ENCODE measurements around the gene FDXR.
"Not testable (repeated sequence)": the region's sequence is repeated elsewhere in the genome, so short reads cannot be mapped to it uniquely, and the experiment has no call there.

FDXR gene

DNA sequence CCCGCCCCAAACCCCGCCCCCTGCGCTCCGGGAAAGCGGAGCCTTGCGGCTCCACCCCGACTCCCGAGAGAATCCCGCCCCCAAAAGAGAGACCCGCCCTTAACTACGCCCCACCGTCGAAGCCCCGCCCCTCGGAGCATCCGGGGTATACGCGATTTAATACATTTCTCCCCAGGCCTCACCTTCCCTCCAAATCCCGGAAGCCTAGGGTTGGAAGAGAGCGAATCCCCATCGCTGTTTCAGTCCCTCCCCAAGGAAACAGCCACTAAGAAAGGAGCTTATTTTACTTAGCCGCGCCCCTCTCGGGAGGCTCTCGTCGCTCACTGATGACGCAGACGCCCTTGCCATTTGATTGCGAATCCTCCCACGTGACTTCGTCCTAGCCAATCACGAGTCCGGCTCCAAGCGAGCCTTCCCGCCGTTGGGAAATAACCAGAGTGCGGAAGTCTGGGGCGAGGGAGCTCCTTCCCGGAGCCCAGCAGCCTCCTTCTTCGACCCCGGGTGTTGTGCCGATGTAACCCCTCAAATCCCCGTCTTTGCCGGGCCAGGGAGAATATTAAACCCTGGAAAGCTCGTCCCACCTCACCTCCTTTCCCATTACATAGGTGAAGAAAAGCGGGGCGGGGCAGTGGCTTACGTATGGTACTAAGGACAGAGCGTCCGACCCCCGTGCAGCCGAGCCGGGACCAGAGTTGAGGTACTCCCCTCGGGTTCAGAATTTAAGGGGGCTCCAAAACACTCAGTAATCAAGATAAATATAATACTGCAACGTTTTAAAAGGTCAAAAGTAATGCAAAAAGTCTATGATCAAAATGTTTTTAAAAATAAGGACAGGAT, 461 bp upstream of the FDXR start:
- in situ Hi-C loops (cut with HindIII; ENCODE audit: low sequenced_read_pairs), result no loop called here

DNA sequence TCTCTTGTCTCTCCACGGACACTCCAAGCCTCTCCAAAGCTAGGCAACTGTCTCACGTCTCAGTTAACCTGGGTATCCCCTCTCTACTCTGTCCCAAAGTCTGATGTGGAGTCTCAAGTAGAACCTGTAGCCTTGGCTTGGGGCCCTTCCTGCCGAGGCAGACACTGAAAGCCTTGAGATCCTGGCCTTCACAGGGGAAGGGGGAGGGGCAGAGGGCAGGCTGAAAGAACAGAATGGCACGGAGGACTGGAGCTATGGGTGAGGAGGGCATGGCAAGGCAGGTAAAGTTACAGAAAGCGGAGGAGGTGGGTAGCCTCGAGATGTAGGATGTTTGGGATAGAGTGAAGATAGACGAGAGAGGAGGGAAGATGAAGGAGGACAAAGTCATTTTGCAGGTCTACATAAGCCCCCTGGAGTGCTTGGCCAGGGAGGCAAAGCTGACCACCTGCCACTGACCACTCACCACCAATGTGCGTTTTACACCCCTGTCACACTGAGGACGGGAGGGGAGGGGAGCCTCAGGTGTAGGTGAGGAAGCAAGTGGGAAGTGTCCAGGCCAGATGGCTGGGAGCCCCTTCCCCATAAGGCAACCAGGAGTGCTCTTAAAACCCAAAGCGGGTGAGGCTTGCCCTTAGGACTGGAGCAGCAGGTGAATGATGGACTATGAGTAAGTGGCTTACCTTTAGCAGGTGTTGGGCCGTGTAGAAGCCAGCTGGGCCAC, 1.3 kb downstream of the FDXR start:
- in situ Hi-C loops (cut with HindIII; ENCODE audit: low sequenced_read_pairs), result no loop called here

GRCh38 chr17:74870512-74870911, 2.3 kb downstream of the FDXR start:
- in situ Hi-C loops (cut with HindIII; ENCODE audit: low sequenced_read_pairs), result no loop called here

DNA sequence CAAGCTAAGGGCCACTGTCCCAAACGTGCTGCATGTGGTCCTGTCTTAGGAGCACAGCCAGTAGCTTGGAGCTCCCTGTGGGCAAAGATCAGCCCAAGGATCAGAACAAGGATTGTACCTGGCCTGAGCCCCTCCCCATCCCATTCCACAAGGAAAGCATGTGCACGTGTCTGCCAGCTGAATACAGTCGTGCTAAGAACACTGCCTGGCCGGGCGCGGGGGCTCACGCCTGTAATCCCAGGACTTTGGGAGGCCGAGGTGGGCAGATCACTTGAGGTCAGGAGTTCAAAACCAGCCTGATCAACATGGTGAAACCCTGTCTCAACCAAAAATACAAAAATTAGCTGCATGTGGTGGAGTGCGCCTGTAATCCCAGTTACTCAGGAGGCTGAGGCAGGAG, 2.8 kb downstream of the FDXR start:
- in situ Hi-C loops (cut with HindIII; ENCODE audit: low sequenced_read_pairs), result not testable (repeated sequence)

GRCh38 chr17:74868908-74869255, 3.9 kb downstream of the FDXR start:
- in situ Hi-C loops (cut with HindIII; ENCODE audit: low sequenced_read_pairs), result no loop called here

GRCh38 chr17:74868251-74868907, 4.4 kb downstream of the FDXR start:
- in situ Hi-C loops (cut with HindIII; ENCODE audit: low sequenced_read_pairs), result no loop called here

DNA sequence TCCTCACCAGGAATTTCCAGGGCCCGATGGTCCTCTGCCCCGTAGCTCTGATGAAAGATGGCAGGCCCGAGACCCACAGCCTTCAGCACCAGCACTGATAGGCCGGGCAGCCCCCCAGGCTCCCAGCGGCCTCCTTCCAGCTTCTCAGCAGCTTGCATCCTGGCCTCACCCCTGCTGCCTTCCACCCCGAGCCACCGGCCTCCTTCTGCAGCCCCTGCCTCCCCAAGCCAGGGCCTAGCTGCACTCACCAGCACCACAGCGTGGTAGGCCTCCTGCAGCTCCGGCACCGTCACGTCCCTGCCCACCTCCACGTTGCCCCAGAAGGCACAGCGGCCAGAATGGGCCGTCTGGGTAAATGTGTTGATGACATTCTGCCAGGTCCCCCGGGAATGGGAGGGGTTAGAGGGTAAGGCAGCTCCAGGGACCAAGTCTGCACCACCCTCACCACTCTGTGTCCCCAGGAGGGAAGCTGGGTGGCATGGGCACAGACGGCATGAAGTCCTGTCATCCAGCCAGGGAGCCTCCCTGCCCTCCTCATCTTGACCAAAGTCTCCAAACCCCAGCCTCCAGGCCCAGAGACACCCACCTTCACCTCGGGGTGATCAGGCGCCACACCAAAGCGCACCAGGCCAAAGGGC, 6.5 kb downstream of the FDXR start:
- in situ Hi-C loops (cut with HindIII; ENCODE audit: low sequenced_read_pairs), result no loop called here

DNA sequence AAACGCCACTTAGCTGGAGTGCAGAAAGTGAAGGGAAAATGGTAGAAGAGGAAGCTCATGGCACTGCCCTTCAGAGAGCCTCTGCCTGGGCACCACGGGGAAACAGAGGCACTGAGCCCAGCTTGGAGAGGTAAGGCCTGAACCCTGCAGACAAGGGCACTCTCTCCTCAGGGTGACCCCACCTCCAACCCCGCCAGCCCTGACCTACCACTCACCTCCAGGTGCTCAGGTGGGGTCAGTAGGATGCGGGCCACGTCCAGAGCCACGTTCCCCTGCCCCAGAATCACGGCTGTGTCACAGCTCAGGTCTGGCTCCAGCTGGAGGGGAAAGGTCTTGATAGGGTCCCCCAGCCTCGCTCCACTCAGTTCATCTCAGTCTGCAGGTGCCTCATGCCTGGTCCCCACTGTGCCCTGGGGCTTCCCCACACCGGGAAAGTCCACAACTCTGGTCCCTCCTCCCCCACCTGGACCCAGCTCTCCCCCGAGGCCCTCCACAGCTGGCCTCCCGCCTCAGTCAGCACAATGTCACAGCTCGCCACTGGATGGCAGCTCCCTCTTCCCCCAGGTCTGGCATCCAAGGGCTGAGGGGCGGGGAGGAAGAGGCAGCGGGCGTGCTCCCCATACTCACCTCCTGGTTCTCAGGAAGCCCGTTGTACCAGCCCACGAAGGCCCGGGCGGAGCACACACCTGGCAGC, 7.1 kb downstream of the FDXR start:
- in situ Hi-C loops (cut with HindIII; ENCODE audit: low sequenced_read_pairs), result no loop called here

DNA sequence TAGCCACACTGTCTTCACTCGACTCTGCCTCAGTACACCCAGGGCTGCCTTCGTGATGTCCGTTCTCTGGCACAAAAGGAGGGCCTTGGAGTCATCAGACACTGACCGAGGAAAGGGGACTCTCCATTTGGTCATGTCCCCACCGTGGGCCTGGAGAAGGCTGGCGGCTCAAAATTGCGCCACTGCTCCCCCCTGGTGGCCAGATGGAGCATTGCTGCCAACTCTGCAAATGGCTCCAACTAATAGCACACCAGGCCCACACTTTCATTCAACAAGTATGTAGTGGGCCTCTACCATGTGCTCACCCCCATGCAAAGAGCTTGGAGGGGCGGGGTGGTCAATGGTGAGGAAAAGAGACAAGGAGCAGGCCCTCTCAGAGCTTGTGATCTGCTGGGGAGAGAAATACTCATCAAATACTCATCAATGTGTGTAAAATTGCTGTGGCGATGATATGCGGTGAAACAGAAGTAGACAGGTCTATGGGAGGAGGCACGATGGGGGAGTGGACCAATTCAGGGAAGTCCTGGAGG, 7.9 kb downstream of the FDXR start:
- in situ Hi-C loops (cut with HindIII; ENCODE audit: low sequenced_read_pairs), result no loop called here

DNA sequence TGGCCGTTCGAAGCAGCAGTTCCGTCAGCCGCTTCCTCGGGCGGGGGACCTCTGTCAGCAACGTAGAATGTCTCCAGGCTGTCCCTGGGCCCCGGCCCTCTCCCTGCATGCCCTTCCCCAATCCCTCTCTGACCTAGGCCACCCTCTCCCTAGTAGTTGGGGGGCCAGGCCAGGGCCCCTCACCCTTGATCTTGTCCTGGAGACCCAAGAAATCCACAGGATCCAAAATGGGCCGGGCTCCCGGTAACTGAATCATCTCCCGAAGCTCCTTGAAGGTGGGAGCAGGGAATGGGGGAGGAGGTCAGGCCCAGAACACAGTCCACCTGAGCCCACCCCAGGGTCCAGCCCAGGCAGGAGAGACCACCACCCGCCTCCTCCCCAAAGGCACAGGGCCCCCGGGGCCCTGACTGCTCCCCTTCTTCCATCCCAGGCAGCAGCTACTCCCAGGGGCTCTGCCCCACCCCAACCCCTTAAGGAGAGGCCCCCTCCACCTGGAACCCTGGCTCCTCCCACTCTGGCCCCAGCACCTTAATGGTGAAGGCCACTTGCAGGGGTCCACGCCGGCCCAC, 8.4 kb downstream of the FDXR start:
- in situ Hi-C loops (cut with HindIII; ENCODE audit: low sequenced_read_pairs), result no loop called here

GRCh38 chr17:74863420-74864296, 9.1 kb downstream of the FDXR start:
- in situ Hi-C loops (cut with HindIII; ENCODE audit: low sequenced_read_pairs), result no loop called here

GRCh38 chr17:74862919-74863318, 9.9 kb downstream of the FDXR start:
- in situ Hi-C loops (cut with HindIII; ENCODE audit: low sequenced_read_pairs), result no loop called here

- in situ Hi-C loops (cut with HindIII; ENCODE audit: low sequenced_read_pairs), result no loop called here
Observed at GRCh38 chr17:74862108-74862901, 10.5 kb downstream of the FDXR start.

DNA sequence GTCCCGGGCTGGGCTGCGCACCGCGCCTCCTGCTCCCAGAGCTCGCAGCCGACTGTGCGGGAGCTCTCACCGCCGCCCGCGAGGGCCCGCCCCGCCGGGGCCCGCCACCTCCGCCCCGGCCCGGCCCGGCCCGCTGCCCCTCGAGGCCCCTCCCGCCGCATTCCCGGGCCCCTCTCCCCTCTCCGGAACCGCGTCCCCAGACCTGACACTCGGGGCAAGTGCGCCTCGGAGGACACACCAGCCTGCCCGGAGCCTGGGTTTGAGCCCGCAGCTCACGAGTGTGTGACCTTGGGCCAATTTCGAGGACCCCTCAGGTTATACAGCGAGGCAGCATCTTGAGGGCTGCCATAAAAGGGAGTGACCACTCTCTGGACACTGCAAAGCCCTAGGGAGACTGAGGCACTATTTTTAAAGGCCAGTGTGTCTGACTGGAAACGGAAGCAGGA, 11.1 kb downstream of the FDXR start:
- in situ Hi-C loops (cut with HindIII; ENCODE audit: low sequenced_read_pairs), result no loop called here

DNA sequence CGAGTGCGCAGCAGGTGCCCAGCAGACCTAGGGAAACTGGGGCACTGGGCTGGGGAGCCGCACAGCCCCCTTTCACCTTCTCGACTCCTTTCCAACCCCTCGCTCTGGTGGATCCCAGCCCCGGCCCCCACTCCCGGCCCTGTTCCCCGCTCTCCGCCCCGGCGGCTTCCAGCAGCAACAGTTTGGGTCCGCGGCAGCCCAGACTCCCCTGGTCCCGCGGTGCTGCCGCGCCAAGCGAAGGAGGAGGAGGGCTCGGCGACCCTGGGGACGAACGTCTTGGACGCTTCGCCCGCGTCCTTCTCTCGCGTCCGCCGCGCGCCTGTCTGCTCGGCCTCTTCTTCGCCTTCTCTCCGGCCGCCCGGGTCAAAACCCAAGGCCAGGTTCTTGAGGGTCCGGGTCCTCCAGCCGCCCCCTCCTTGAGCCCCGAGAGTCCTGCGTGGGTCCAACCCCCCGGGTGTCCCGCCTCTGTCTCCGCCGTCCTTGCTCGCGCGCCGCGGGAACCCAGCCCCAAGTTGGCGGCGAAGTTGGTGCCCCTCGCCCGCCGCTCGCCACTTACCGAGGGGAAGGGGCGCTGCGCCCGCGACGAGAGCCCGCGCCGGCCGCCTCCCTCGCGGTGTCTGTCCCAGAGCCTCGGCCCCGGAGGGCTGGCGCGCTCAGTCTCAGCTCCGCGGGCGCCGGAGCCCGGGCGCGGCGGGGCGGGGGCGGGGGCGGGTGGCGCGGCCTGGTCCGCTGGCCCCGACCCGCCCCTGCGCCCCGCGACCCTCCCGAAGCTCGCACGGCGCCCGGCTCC, 11.7 kb downstream of the FDXR start:
- in situ Hi-C loops (cut with HindIII; ENCODE audit: low sequenced_read_pairs), result no loop called here

- in situ Hi-C loops (cut with HindIII; ENCODE audit: low sequenced_read_pairs), result no loop called here
Observed at GRCh38 chr17:74860229-74860871, 12.4 kb downstream of the FDXR start.
